Muscle layer of duodenum (tissue), 2 donors: ENCODE results near the gene TUB.

Source experiments
- H3K27ac ChIP-seq: one replicate; pipeline ENCODE4 v1.7.0; 2013; ENCODE audit warnings: mild to moderate bottlenecking, low read length
- H3K27me3 ChIP-seq: one replicate; pipeline ENCODE4 v1.7.0; 2013; ENCODE audit warnings: low read depth, mild to moderate bottlenecking, control low read depth, low read length
- H3K36me3 ChIP-seq, 2 donors: one replicate each; pipeline ENCODE4 v1.7.0; 2013; ENCODE audit warnings: low read length in 2 of 2, control low read depth in 1 of 2, mild to moderate bottlenecking in 1 of 2; ENCODE audit not compliant: insufficient read depth in 2 of 2, control insufficient read depth in 1 of 2
- H3K4me1 ChIP-seq, 2 donors: one replicate each; pipeline ENCODE4 v1.7.0; 2013; ENCODE audit warnings: low read length in 2 of 2, mild to moderate bottlenecking in 2 of 2, control low read depth in 1 of 2, moderate library complexity in 1 of 2; ENCODE audit not compliant: insufficient read depth in 2 of 2, control insufficient read depth in 1 of 2
- H3K4me3 ChIP-seq, 2 donors: one replicate each; pipeline ENCODE4 v1.7.0; 2013; ENCODE audit warnings: low read length in 2 of 2, low read depth in 1 of 2, mild to moderate bottlenecking in 1 of 2
- H3K9me3 ChIP-seq, 2 donors: one replicate each; pipeline ENCODE4 v1.7.0; 2013; ENCODE audit warnings: low read length in 2 of 2, control low read depth in 1 of 2, mild to moderate bottlenecking in 1 of 2; ENCODE audit not compliant: control insufficient read depth in 1 of 2
- donor health status: healthy.

TUB gene

GRCh38 chr11:8071616-8072581 is 9.1 kb upstream of the TUB start:
- Histone ChIP-seq H3K27ac (no peak overlapping the region), H3K27me3 (no peaks in the 10 kb centered on the region), H3K4me1 (peaks cover 0 to 25% of the 10 kb centered on the region in 2 donors), H3K36me3 (no peaks in the 10 kb centered on the region), H3K4me3 (no peak overlapping the region), H3K9me3 (no peaks in the 10 kb centered on the region)

GRCh38 chr11:8075119-8075726 is 5.8 kb upstream of the TUB start:
- H3K27me3 ChIP-seq = no peaks in the 10 kb centered on the region
- H3K4me1 ChIP-seq = no peaks in the 10 kb centered on the region
- no peak overlapping the region for H3K27ac ChIP-seq
- H3K4me3 ChIP-seq = no peak overlapping the region
- no peaks in the 10 kb centered on the region for H3K36me3 ChIP-seq
- no peaks in the 10 kb centered on the region for H3K9me3 ChIP-seq

- peaks cover 0 to 19% of the 10 kb centered on the region in 2 donors for H3K4me1 ChIP-seq
- no peak overlapping the region for H3K27ac ChIP-seq
- no peaks in the 10 kb centered on the region for H3K27me3 ChIP-seq
- no peak overlapping the region for H3K4me3 ChIP-seq
- H3K36me3 ChIP-seq = no peaks in the 10 kb centered on the region
- H3K9me3 ChIP-seq = no peaks in the 10 kb centered on the region
Measured at GRCh38 chr11:8079111-8079675, 1.8 kb upstream of the TUB start.

GRCh38 chr11:8080069-8080670 is 841 bp upstream of the TUB start:
- no peaks in the 10 kb centered on the region for H3K27me3 ChIP-seq
- peak overlapping the region; percentile 41 to 63 for H3K4me3 ChIP-seq
- no peaks in the 10 kb centered on the region for H3K9me3 ChIP-seq
- no peaks in the 10 kb centered on the region for H3K36me3 ChIP-seq
- peaks cover 0 to 19% of the 10 kb centered on the region in 2 donors for H3K4me1 ChIP-seq
- H3K27ac ChIP-seq = no peak overlapping the region

GRCh38 chr11:8081591-8082250 is 710 bp downstream of the TUB start:
- Histone ChIP-seq H3K36me3 (no peaks in the 10 kb centered on the region), H3K4me1 (peaks cover 0 to 30% of the 10 kb centered on the region in 2 donors), H3K4me3 (peak overlapping the region; percentile 12 to 71), H3K27me3 (no peaks in the 10 kb centered on the region), H3K27ac (no peak overlapping the region), H3K9me3 (no peaks in the 10 kb centered on the region)

GRCh38 chr11:8082391-8083087 is 1.5 kb downstream of the TUB start:
- Histone ChIP-seq H3K9me3 (no peaks in the 10 kb centered on the region), H3K27me3 (no peaks in the 10 kb centered on the region), H3K27ac (no peak overlapping the region), H3K36me3 (no peaks in the 10 kb centered on the region), H3K4me1 (peaks cover 0 to 38% of the 10 kb centered on the region in 2 donors), H3K4me3 (peak overlapping the region; percentile 12 to 71)

- Histone ChIP-seq H3K36me3 (no peaks in the 10 kb centered on the region), H3K4me1 (peaks cover 0 to 40% of the 10 kb centered on the region in 2 donors), H3K9me3 (no peaks in the 10 kb centered on the region), H3K4me3 (no peak overlapping the region), H3K27me3 (no peaks in the 10 kb centered on the region), H3K27ac (no peak overlapping the region)
Measured at GRCh38 chr11:8083088-8083395, 2.0 kb downstream of the TUB start.

GRCh38 chr11:8083871-8084281 is 2.9 kb downstream of the TUB start:
- no peak overlapping the region for H3K4me3 ChIP-seq
- no peaks in the 10 kb centered on the region for H3K36me3 ChIP-seq
- peaks cover 0 to 40% of the 10 kb centered on the region in 2 donors for H3K4me1 ChIP-seq
- H3K27me3 ChIP-seq = no peaks in the 10 kb centered on the region
- H3K9me3 ChIP-seq = no peaks in the 10 kb centered on the region
- H3K27ac ChIP-seq = no peak overlapping the region

GRCh38 chr11:8084352-8084751 is 3.3 kb downstream of the TUB start:
- H3K27me3 ChIP-seq = no peaks in the 10 kb centered on the region
- peaks cover 0 to 40% of the 10 kb centered on the region in 2 donors for H3K4me1 ChIP-seq
- H3K9me3 ChIP-seq = no peaks in the 10 kb centered on the region
- H3K36me3 ChIP-seq = no peaks in the 10 kb centered on the region
- no peak overlapping the region for H3K27ac ChIP-seq
- no peak overlapping the region for H3K4me3 ChIP-seq

- Histone ChIP-seq H3K9me3 (no peaks in the 10 kb centered on the region), H3K27me3 (no peaks in the 10 kb centered on the region), H3K4me1 (peaks cover 0 to 40% of the 10 kb centered on the region in 2 donors)
Measured at GRCh38 chr11:8085011-8085645, 4.1 kb downstream of the TUB start.

More at GRCh38 chr11:8085011-8085645, 4.1 kb downstream of the TUB start:
- no peaks in the 10 kb centered on the region for H3K36me3 ChIP-seq
- no peak overlapping the region for H3K4me3 ChIP-seq
- H3K27ac ChIP-seq = no peak overlapping the region
